Type B pancreatic cell (in vitro differentiated cells): ENCODE data around the gene UBE3C. TPM values are rescaled to one million over a fixed set of nuclear protein-coding genes. Genes with fewer than 3 reads are reported as not detected.

ENCODE experiments used
- DNase-seq: peaks from one replicate; pipeline ENCODE4 v3.0.0; 2021; ENCODE audit warnings: mixed read lengths; ENCODE audit not compliant: unreplicated experiment; ENCODE audit errors: extremely low spot score
- H3K27ac Mint-ChIP-seq: 2 replicates; pipeline ENCODE4 v1.8.0; 2021; ENCODE audit warnings: mild to moderate bottlenecking, mixed read lengths
- H3K27me3 Mint-ChIP-seq: 2 replicates; pipeline ENCODE4 v1.8.0; 2021; ENCODE audit warnings: mixed read lengths
- H3K36me3 Mint-ChIP-seq: 2 replicates; pipeline ENCODE4 v1.8.0; 2021; ENCODE audit warnings: mixed read lengths
- H3K4me1 Mint-ChIP-seq: one replicate; pipeline ENCODE4 v1.8.0; 2021; ENCODE audit warnings: mixed read lengths; ENCODE audit not compliant: unreplicated experiment
- H3K4me3 Mint-ChIP-seq: 2 replicates; pipeline ENCODE4 v1.8.0; 2021; ENCODE audit warnings: mild to moderate bottlenecking, mixed read lengths
- H3K9me3 Mint-ChIP-seq: 2 replicates; pipeline ENCODE4 v1.8.0; 2021; ENCODE audit warnings: mixed read lengths
- total RNA-seq: library from RNA; stranded (reverse); gene quantifications from 2 replicates; pipeline ENCODE4 v1.2.1, GENCODE V29; 2021; ENCODE audit warnings: low replicate concordance
- TF ChIP-seq, protein P1 (sequence below): fragments of 200-600 bp; sonication (generic); conservative IDR thresholded peaks from 2 replicates; pipeline ENCODE4 v1.5.0; 2021; ENCODE audit warnings: antibody characterized with exemption, mild to moderate bottlenecking

The UBE3C gene
- total RNA-seq, 1 donor from 2014 or later: 51.6 TPM

DNA sequence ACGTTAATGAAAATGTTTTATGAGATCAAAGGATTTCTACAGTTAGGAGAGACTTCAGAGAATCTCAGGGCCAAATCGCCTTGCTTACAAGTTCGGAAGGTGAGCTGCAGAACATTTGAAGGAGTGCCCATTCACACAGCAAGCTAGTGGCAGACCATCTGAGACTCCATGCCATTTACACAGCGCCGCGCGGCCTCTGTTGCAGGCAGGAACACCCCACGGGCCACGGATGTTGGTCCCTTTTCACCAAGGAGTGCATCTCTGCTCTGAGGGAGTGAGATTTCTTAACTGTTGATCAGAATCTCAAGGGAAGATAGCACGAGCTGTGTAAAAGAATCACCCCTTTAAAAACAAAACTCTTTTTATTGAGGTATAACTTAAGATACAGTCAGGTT, 1.8 kb downstream of the UBE3C start:
- H3K4me3 Mint-ChIP-seq: peak overlapping the region; percentile 92
- DNase-seq: no peak
- H3K27me3 Mint-ChIP-seq: no peaks in the 10 kb centered on the region
- H3K9me3 Mint-ChIP-seq: peaks cover 4% of the 10 kb centered on the region
- peaks cover 39% of the 10 kb centered on the region for H3K4me1 Mint-ChIP-seq
- peaks cover 34% of the 10 kb centered on the region for H3K36me3 Mint-ChIP-seq
- H3K27ac Mint-ChIP-seq: peak overlapping the region; percentile 75
- TF ChIP-seq, protein P1, sequence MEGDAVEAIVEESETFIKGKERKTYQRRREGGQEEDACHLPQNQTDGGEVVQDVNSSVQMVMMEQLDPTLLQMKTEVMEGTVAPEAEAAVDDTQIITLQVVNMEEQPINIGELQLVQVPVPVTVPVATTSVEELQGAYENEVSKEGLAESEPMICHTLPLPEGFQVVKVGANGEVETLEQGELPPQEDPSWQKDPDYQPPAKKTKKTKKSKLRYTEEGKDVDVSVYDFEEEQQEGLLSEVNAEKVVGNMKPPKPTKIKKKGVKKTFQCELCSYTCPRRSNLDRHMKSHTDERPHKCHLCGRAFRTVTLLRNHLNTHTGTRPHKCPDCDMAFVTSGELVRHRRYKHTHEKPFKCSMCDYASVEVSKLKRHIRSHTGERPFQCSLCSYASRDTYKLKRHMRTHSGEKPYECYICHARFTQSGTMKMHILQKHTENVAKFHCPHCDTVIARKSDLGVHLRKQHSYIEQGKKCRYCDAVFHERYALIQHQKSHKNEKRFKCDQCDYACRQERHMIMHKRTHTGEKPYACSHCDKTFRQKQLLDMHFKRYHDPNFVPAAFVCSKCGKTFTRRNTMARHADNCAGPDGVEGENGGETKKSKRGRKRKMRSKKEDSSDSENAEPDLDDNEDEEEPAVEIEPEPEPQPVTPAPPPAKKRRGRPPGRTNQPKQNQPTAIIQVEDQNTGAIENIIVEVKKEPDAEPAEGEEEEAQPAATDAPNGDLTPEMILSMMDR: no peak

DNA sequence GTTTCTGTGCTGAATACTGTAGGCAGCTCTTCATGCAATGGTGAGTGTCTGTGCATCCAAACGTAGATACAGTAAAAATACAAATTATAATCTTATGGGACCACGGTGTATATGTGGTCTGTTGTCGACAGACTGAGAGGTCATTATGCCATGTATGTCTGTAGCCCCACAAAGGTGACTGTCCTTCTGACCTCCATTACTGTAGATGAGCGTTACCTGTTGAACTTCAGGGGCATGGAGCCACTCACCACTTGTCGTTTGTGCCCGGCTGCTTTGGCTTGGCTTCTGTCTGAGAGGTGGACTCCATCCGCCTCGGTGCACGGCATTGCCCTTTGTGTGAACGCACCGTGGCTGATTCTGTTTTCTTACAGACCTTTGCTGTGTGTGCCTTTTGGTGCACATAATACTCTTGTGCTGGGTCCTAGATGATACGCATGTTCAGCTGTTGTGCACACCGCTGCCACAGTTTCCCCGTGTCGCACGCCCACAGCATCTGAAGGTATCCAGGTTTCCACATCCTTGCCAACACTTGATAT, 2.9 kb downstream of the UBE3C start:
- Mint-ChIP-seq H3K4me3 (peak overlapping the region; percentile 92), H3K4me1 (peaks cover 37% of the 10 kb centered on the region), H3K9me3 (peaks cover under 1% of the 10 kb centered on the region), H3K36me3 (peaks cover 37% of the 10 kb centered on the region), H3K27ac (peak overlapping the region; percentile 18), H3K27me3 (no peaks in the 10 kb centered on the region)
- no peak for DNase-seq
- TF ChIP-seq, protein P1: no peak

DNA sequence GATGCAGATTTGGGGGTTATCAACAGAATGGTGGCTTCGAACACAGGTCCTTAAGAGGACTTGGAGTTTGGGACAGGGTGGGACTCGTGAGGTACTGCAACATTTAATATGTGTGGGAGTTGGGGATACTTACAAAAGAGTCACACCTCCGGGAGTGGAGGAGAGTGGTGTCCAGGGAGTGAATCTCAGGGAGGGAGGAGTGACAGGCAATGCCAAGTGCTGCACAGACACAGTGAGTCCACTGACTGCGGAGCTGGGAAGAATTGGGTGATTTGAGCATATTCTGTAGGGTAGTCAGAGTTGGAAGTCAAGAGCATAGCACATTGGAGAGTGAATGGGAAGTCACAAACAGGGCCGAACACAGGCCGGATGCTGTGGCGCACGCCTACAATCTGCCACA, 5.1 kb downstream of the UBE3C start:
- H3K36me3 Mint-ChIP-seq: peaks cover 44% of the 10 kb centered on the region
- peak overlapping the region; percentile 40 for H3K4me3 Mint-ChIP-seq
- TF ChIP-seq, protein P1: no peak
- no peaks in the 10 kb centered on the region for H3K27me3 Mint-ChIP-seq
- peaks cover 36% of the 10 kb centered on the region for H3K4me1 Mint-ChIP-seq
- H3K9me3 Mint-ChIP-seq: no peaks in the 10 kb centered on the region
- H3K27ac Mint-ChIP-seq: peak overlapping the region; percentile 59
- no peak for DNase-seq

DNA sequence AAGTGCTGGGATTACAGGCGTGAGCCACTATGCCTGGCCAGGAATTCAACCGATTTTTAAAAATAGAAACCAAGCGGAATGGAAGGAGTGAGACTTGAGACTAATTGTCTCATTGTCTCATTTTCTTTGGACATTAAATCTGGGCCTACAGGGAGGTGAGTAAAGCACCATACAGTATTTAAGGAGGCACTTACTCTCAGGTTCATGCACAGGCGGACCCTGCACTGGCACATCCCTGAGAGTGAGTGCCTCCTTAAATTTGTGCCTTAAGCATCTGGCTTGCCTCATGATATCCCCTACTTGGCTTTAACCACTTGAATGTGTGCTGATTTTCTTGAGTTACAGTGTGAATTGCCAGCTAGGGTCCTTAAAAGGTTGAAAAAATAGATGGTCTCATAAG, 10.6 kb downstream of the UBE3C start:
- H3K9me3 Mint-ChIP-seq: no peaks in the 10 kb centered on the region

DNA sequence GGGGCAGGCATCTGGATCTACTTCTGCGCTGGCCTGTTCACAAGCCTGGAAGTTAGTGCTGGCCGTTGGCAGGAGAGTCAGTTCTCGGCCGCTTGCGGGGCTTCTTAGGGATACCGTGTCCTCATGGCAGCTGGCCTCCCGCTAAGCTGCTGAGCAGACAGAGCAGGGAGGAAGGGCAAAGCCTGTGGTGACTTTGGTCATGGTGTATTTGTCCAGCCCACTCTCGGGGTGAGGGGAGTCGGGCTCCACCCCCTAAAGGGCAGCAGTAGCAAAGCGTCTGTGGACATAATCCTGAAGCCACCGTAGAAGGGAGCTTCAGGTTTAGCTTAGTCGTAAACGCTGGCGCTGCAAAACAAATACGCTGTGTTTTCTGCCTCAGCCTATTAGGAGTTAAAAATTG, 12.2 kb downstream of the UBE3C start:
- no peaks in the 10 kb centered on the region for H3K9me3 Mint-ChIP-seq
- H3K4me3 Mint-ChIP-seq: peak overlapping the region; percentile 68
- DNase-seq: no peak
- H3K27me3 Mint-ChIP-seq: no peaks in the 10 kb centered on the region
- H3K27ac Mint-ChIP-seq: peak overlapping the region; percentile 78
- TF ChIP-seq, protein P1: no peak
- peaks cover 14% of the 10 kb centered on the region for H3K36me3 Mint-ChIP-seq
- H3K4me1 Mint-ChIP-seq: peaks cover 46% of the 10 kb centered on the region

More for the DNA sequence above, 10.6 kb downstream of the UBE3C start:
- no peak overlapping the region for H3K27ac Mint-ChIP-seq
- no peak for DNase-seq
- TF ChIP-seq, protein P1: no peak
- H3K36me3 Mint-ChIP-seq: peaks cover 20% of the 10 kb centered on the region
- peaks cover 36% of the 10 kb centered on the region for H3K4me1 Mint-ChIP-seq
- H3K4me3 Mint-ChIP-seq: no peak overlapping the region
- no peaks in the 10 kb centered on the region for H3K27me3 Mint-ChIP-seq
